ENCODE data around the gene CSDE1. TPM values are rescaled to one million over a fixed set of nuclear protein-coding genes. Genes with fewer than 3 reads are reported as not detected.

CSDE1 gene
- total RNA-seq, 1 donor from 2014 or later = 538 TPM

DNA sequence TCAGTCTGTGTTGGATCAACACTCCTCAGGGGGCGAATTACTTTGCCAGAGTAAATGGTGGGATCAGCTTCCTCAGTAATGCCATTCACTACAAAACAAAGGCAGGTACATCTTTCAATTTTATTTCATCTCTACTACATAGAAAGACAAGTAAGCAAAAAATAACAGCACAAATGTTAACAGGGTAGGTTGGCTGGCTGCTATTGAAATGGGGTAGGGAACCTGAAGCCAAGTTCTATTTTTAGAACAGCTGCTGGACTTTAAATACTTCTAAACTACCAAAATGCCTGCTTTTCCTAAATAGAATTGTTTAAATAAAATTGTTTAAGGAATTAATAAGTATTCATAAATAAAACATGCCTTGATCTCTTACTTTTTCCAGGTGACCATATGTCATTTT lies 33.9 kb downstream of the CSDE1 start:
- H3K9me3 Mint-ChIP-seq (ENCODE audit: unreplicated experiment) = no peaks in the 10 kb centered on the region
- no peaks in the 10 kb centered on the region for H3K4me1 Mint-ChIP-seq (ENCODE audit: unreplicated experiment)
- H3K4me3 Mint-ChIP-seq (ENCODE audit: unreplicated experiment) = no peak overlapping the region
- H3K27me3 Mint-ChIP-seq (ENCODE audit: unreplicated experiment) = no peaks in the 10 kb centered on the region
- peaks cover 50% of the 10 kb centered on the region for H3K36me3 Mint-ChIP-seq (ENCODE audit: low read depth, unreplicated experiment)
- peak overlapping the region; percentile 12 for H3K27ac Mint-ChIP-seq (ENCODE audit: unreplicated experiment)
- no peak for DNase-seq (ENCODE audit: low spot score)
- TF ChIP-seq, protein P1, sequence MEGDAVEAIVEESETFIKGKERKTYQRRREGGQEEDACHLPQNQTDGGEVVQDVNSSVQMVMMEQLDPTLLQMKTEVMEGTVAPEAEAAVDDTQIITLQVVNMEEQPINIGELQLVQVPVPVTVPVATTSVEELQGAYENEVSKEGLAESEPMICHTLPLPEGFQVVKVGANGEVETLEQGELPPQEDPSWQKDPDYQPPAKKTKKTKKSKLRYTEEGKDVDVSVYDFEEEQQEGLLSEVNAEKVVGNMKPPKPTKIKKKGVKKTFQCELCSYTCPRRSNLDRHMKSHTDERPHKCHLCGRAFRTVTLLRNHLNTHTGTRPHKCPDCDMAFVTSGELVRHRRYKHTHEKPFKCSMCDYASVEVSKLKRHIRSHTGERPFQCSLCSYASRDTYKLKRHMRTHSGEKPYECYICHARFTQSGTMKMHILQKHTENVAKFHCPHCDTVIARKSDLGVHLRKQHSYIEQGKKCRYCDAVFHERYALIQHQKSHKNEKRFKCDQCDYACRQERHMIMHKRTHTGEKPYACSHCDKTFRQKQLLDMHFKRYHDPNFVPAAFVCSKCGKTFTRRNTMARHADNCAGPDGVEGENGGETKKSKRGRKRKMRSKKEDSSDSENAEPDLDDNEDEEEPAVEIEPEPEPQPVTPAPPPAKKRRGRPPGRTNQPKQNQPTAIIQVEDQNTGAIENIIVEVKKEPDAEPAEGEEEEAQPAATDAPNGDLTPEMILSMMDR (IDR thresholded peaks at IDR 0.05; ENCODE audit: unreplicated experiment) = no peak

DNA sequence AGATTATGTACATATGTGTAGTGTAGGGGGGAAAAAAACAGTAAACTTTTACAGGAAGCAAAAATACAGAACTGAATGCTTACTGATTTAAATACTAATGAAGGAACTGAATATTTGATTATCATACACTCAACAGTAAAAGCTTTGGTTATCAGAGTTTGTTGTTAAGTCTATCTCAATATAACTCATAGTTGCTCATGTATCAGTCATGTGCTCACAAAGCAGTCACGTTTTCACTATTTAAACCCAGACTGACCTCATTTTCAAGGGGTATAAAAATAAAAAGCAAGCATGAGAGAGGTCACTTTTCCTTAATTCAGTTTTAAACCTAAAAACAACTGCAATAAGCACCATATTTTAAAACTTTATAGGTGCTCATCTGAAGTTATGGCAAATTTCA lies 34.3 kb downstream of the CSDE1 start:
- Mint-ChIP-seq H3K9me3 (ENCODE audit: unreplicated experiment) (no peaks in the 10 kb centered on the region), H3K27ac (ENCODE audit: unreplicated experiment) (no peak overlapping the region), H3K36me3 (ENCODE audit: low read depth, unreplicated experiment) (peaks cover 53% of the 10 kb centered on the region), H3K4me1 (ENCODE audit: unreplicated experiment) (no peaks in the 10 kb centered on the region), H3K4me3 (ENCODE audit: unreplicated experiment) (no peak overlapping the region), H3K27me3 (ENCODE audit: unreplicated experiment) (no peaks in the 10 kb centered on the region)
- TF ChIP-seq, protein P1 (IDR thresholded peaks at IDR 0.05; ENCODE audit: unreplicated experiment) = no peak
- DNase-seq (ENCODE audit: low spot score) = no peak

DNA sequence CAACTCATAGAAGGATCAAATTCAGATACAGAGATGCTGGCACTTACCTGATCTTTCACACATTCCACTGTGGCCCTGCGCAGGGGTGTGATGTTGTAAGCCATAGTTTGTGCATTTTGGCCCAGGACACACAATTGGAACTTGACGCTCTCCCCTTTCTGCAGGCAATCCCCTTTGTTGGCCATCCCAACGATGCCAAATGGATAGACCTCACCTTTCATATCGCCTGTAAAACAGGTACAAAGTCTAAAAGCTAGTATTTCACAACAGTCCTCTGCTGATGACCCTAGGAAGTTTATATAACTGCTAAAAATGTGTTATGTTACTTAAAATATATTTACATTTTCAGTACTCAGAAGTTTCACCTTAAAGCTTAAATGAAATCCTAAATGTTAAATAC lies 37.3 kb downstream of the CSDE1 start:
- Mint-ChIP-seq H3K4me1 (ENCODE audit: unreplicated experiment) (peaks cover 8% of the 10 kb centered on the region), H3K27me3 (ENCODE audit: unreplicated experiment) (peaks cover 4% of the 10 kb centered on the region), H3K4me3 (ENCODE audit: unreplicated experiment) (no peak overlapping the region), H3K9me3 (ENCODE audit: unreplicated experiment) (no peaks in the 10 kb centered on the region), H3K36me3 (ENCODE audit: low read depth, unreplicated experiment) (peaks cover 56% of the 10 kb centered on the region), H3K27ac (ENCODE audit: unreplicated experiment) (no peak overlapping the region)
- TF ChIP-seq, protein P1 (IDR thresholded peaks at IDR 0.05; ENCODE audit: unreplicated experiment) = no peak
- no peak for DNase-seq (ENCODE audit: low spot score)

DNA sequence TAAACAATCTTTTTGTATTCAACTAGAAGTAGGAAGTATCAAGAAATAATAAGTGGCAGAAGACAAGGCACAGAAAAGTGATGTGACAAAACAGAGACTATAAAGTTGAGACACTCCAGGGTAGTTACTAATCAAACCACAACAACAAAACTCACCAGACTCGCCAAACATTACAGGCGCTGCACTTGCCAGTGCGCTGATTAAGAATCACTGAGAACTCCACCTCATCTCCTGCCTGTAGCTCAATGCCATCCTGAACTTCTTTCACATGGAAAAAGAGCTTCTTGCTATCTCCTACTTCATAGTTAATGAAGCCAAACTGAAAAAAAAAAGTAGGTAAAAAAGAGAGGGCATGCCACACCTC lies 38.4 kb downstream of the CSDE1 start:
- Mint-ChIP-seq H3K4me1 (ENCODE audit: unreplicated experiment) (peaks cover 8% of the 10 kb centered on the region), H3K4me3 (ENCODE audit: unreplicated experiment) (no peak overlapping the region), H3K9me3 (ENCODE audit: unreplicated experiment) (no peaks in the 10 kb centered on the region), H3K27me3 (ENCODE audit: unreplicated experiment) (peaks cover 4% of the 10 kb centered on the region), H3K27ac (ENCODE audit: unreplicated experiment) (no peak overlapping the region), H3K36me3 (ENCODE audit: low read depth, unreplicated experiment) (peaks cover 47% of the 10 kb centered on the region)
- TF ChIP-seq, protein P1 (IDR thresholded peaks at IDR 0.05; ENCODE audit: unreplicated experiment) = no peak
- no peak for DNase-seq (ENCODE audit: low spot score)

DNA sequence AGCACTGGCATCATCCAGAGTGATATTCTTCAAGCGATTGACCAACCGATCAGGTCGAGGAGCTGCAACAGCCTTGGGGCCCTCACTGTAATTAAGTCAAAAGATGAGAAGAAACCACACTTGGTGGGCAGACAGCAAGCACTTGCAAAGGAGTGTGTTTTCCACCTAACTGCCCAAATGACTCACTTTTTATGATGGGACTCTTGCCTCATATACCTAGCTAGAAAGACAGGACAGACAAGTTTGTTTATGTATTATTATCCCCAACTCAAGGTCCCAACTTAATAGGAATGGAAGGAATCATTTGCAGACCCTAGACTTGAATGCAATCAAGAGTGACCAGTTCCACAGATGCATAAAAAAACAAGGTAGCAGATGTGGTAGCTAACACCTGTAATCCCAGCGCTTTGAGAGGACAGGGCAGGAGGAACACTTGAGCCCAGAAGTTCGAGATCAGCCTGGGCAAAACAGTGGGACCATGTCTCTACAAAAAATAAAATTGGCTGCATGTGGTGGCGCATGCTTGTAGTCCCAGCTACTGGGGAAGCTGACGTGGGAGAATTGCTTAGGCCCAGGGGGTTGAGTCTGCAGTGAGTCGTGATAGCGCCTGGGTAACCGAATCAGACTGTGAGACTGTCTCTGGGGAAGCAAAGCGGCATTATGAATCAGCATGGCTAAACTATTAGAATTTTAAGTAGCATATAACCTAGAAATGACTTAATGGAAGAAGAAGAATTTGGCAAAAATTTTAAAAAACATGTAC lies 38.9 kb downstream of the CSDE1 start:
- H3K4me3 Mint-ChIP-seq (ENCODE audit: unreplicated experiment) = no peak overlapping the region

More for the DNA sequence above, 38.9 kb downstream of the CSDE1 start:
- DNase-seq (ENCODE audit: low spot score) = no peak
- TF ChIP-seq, protein P1 (IDR thresholded peaks at IDR 0.05; ENCODE audit: unreplicated experiment) = no peak
- Mint-ChIP-seq H3K9me3 (ENCODE audit: unreplicated experiment) (no peaks in the 10 kb centered on the region), H3K4me1 (ENCODE audit: unreplicated experiment) (peaks cover 8% of the 10 kb centered on the region), H3K27me3 (ENCODE audit: unreplicated experiment) (peaks cover 4% of the 10 kb centered on the region), H3K36me3 (ENCODE audit: low read depth, unreplicated experiment) (peaks cover 47% of the 10 kb centered on the region), H3K27ac (ENCODE audit: unreplicated experiment) (no peak overlapping the region)
